SK-N-SH treated with all-trans-retinoic acid at 6 μM for 48 hours (cell line): ENCODE results near the gene ZBTB17.

Experiments
- ATAC-seq: fragments of 200-7000 bp; cut with Tn5 transposase; 3 replicates; pipeline ENCODE4 v1.9.1; 2020; ENCODE audit warnings: mild to moderate bottlenecking, moderate library complexity
- ARNTL ChIP-seq: fragments of 450-650 bp; formaldehyde crosslinking; IDR thresholded peaks from 2 replicates; pipeline ENCODE4 v1.5.0; 2020; ENCODE audit warnings: low read depth, mild to moderate bottlenecking, moderate library complexity, borderline replicate concordance
- BACH2 ChIP-seq: fragments of 250-450 bp; sonication (Bioruptor Pico); IDR thresholded peaks from 2 replicates; pipeline ENCODE4 v1.9.0; 2021; ENCODE audit warnings: mild to moderate bottlenecking, borderline replicate concordance
- CREB5 ChIP-seq: fragments of 250-450 bp; sonication (Bioruptor Pico); IDR thresholded peaks from 2 replicates; pipeline ENCODE4 v1.5.1; 2020; ENCODE audit warnings: low read depth, mild to moderate bottlenecking, moderate library complexity
- CSDC2 ChIP-seq: fragments of 250-450 bp; sonication (Bioruptor Pico); IDR thresholded peaks from 2 replicates; pipeline ENCODE4 v1.5.0; 2020; ENCODE audit warnings: mild to moderate bottlenecking, moderate library complexity
- CSRNP3 ChIP-seq: fragments of 250-450 bp; sonication (Bioruptor Pico); IDR thresholded peaks from 2 replicates; pipeline ENCODE4 v1.5.1; 2021; ENCODE audit warnings: mild to moderate bottlenecking, moderate library complexity
- ESRRG ChIP-seq: fragments of 250-450 bp; sonication (Bioruptor Pico); IDR thresholded peaks from 2 replicates; pipeline ENCODE4 v1.6.1; 2021; ENCODE audit warnings: mild to moderate bottlenecking
- ISL1 ChIP-seq: fragments of 250-450 bp; sonication (Bioruptor Pico); IDR thresholded peaks from 2 replicates; pipeline ENCODE4 v2.1.2; 2022; ENCODE audit warnings: mild to moderate bottlenecking, moderate library complexity
- OSR1 ChIP-seq: fragments of 250-450 bp; sonication (Bioruptor Pico); IDR thresholded peaks from 2 replicates; pipeline ENCODE4 v1.8.0; 2022; ENCODE audit warnings: moderate library complexity, mild to moderate bottlenecking, inconsistent platforms
- PATZ1 ChIP-seq: fragments of 250-450 bp; sonication (Bioruptor Pico); IDR thresholded peaks from 2 replicates; pipeline ENCODE4 v1.8.0; 2020; ENCODE audit warnings: mild to moderate bottlenecking, moderate library complexity, borderline replicate concordance
- POU6F1 ChIP-seq: fragments of 250-450 bp; sonication (Bioruptor Pico); IDR thresholded peaks from 2 replicates; pipeline ENCODE4 v1.8.0; 2021; ENCODE audit warnings: low read depth, mild to moderate bottlenecking, moderate library complexity, borderline replicate concordance
- PPARA ChIP-seq: fragments of 250-450 bp; sonication (Bioruptor Pico); IDR thresholded peaks from 2 replicates; pipeline ENCODE4 v1.5.0; 2020; ENCODE audit warnings: mild to moderate bottlenecking, borderline replicate concordance
- RARB ChIP-seq: fragments of 250-450 bp; sonication (Bioruptor Pico); IDR thresholded peaks from 2 replicates; pipeline ENCODE4 v1.8.0; 2021; ENCODE audit warnings: mild to moderate bottlenecking, moderate library complexity
- SNAI2 ChIP-seq: fragments of 250-450 bp; sonication (Bioruptor Pico); IDR thresholded peaks from 2 replicates; pipeline ENCODE4 v1.5.0; 2020; ENCODE audit warnings: mild to moderate bottlenecking, moderate library complexity
- TCF4 ChIP-seq: fragments of 250-450 bp; sonication (Bioruptor Pico); IDR thresholded peaks from 2 replicates; pipeline ENCODE4 v1.8.0; 2021; ENCODE audit warnings: mild to moderate bottlenecking, moderate library complexity, borderline replicate concordance
- TOX ChIP-seq: fragments of 250-450 bp; sonication (Bioruptor Pico); IDR thresholded peaks from 2 replicates; pipeline ENCODE4 v1.8.0; 2021; ENCODE audit warnings: mild to moderate bottlenecking, moderate library complexity, borderline replicate concordance
- TSHZ2 ChIP-seq: fragments of 250-450 bp; sonication (Bioruptor Pico); IDR thresholded peaks from 2 replicates; pipeline ENCODE4 v1.5.0; 2020; ENCODE audit warnings: mild to moderate bottlenecking, moderate library complexity
- ZC3H10 ChIP-seq: fragments of 250-450 bp; sonication (Bioruptor Pico); IDR thresholded peaks from 2 replicates; pipeline ENCODE4 v1.5.1; 2021; ENCODE audit warnings: mild to moderate bottlenecking, moderate library complexity
- ZFP3 ChIP-seq: fragments of 250-450 bp; sonication (Bioruptor Pico); IDR thresholded peaks from 2 replicates; pipeline ENCODE4 v1.5.0; 2020; ENCODE audit warnings: mild to moderate bottlenecking, moderate library complexity
- ZFP30 ChIP-seq: fragments of 450-650 bp; formaldehyde crosslinking; IDR thresholded peaks from 2 replicates; pipeline ENCODE4 v1.5.0; 2022; ENCODE audit warnings: mild to moderate bottlenecking, moderate library complexity
- ZNF565 ChIP-seq: fragments of 450-650 bp; formaldehyde crosslinking; conservative IDR thresholded peaks from 2 replicates; pipeline ENCODE4 v1.5.0; 2020; ENCODE audit warnings: low read depth, mild to moderate bottlenecking, moderate library complexity
- ZNF70 ChIP-seq: fragments of 450-650 bp; formaldehyde crosslinking; IDR thresholded peaks from 2 replicates; pipeline ENCODE4 v1.5.0; 2020; ENCODE audit warnings: mild to moderate bottlenecking, moderate library complexity
- ZNF8 ChIP-seq: fragments of 450-650 bp; formaldehyde crosslinking; IDR thresholded peaks from 2 replicates; pipeline ENCODE4 v1.5.0; 2020; ENCODE audit warnings: mild to moderate bottlenecking, moderate library complexity

Gene ZBTB17

GRCh38 chr1:15945011-15945831 is 30.7 kb downstream of the ZBTB17 start:
- TF ChIP-seq SNAI2 (CRISPR knock-in tag) (no peak), POU6F1 (CRISPR knock-in tag) (no peak), BACH2 (CRISPR knock-in tag) (no peak), PPARA (no peak), PATZ1 (CRISPR knock-in tag) (no peak), OSR1 (CRISPR knock-in tag) (no peak), TSHZ2 (CRISPR knock-in tag) (no peak), ZFP3 (no peak), ZC3H10 (CRISPR knock-in tag) (no peak), TOX (CRISPR knock-in tag) (no peak), ZNF565 (CRISPR knock-in tag) (no peak), ZNF8 (CRISPR knock-in tag) (no peak), ESRRG (CRISPR knock-in tag) (no peak), TCF4 (no peak), ZFP30 (CRISPR knock-in tag) (no peak), CREB5 (CRISPR knock-in tag) (no peak), RARB (CRISPR knock-in tag) (no peak)
- ATAC-seq: no peak

GRCh38 chr1:15944308-15945010 is 31.4 kb downstream of the ZBTB17 start:
- TF ChIP-seq ISL1 (CRISPR knock-in tag) (no peak), SNAI2 (CRISPR knock-in tag) (no peak), POU6F1 (CRISPR knock-in tag) (no peak), OSR1 (CRISPR knock-in tag) (no peak), TSHZ2 (CRISPR knock-in tag) (no peak), CSDC2 (CRISPR knock-in tag) (no peak), ZFP30 (CRISPR knock-in tag) (no peak), TOX (CRISPR knock-in tag) (no peak), ESRRG (CRISPR knock-in tag) (no peak), RARB (CRISPR knock-in tag) (no peak), PATZ1 (CRISPR knock-in tag) (no peak), ARNTL (CRISPR knock-in tag) (no peak), ZNF70 (CRISPR knock-in tag) (no peak), CSRNP3 (CRISPR knock-in tag) (no peak)
- TF ChIP-seq, all 23 proteins: peak for 0
- ATAC-seq: no peak
